Keratinocyte (primary cell): Measurements from ENCODE around the gene ATXN2. TPM values are rescaled to one million over a fixed set of nuclear protein-coding genes. Genes with fewer than 3 reads are reported as not detected.

Experiments used
- DNase-seq: peaks from one replicate; pipeline ENCODE4 v3.0.0-alpha.2; 2011; ENCODE audit warnings: low read depth, missing footprints, low spot score
- FAIRE-seq: peaks from 2 replicates; lab custom pipeline; 2011; peaks lifted over from hg19 to GRCh38; lab: Jason Lieb, UNC
- H2AFZ ChIP-seq: 2 replicates; pipeline ENCODE4 v1.6.0; 2012; ENCODE audit warnings: low read length, control low read depth, inconsistent platforms; ENCODE audit not compliant: control insufficient read depth
- H3K27ac ChIP-seq: 2 replicates; pipeline ENCODE4 v1.5.1; 2011; ENCODE audit warnings: low read length; ENCODE audit not compliant: control insufficient read depth, insufficient read depth
- H3K27me3 ChIP-seq: 3 replicates; pipeline ENCODE4 v1.6.0; 2011; ENCODE audit warnings: low read length; ENCODE audit not compliant: control insufficient read depth, insufficient read depth; ENCODE audit errors: extremely low read depth
- H3K36me3 ChIP-seq, 2 experiments: 2 replicates in 1 of 2; 3 replicates in 1 of 2; pipeline ENCODE4 v1.5.1; 2011; ENCODE audit warnings: low read length in 2 of 2, mild to moderate bottlenecking in 1 of 2; ENCODE audit not compliant: control insufficient read depth in 2 of 2, insufficient read depth in 2 of 2; ENCODE audit errors: extremely low read depth in 1 of 2
- H3K4me1 ChIP-seq: 3 replicates; pipeline ENCODE4 v1.5.1; 2011; ENCODE audit warnings: low read length; ENCODE audit not compliant: control insufficient read depth, insufficient read depth; ENCODE audit errors: extremely low read depth
- H3K4me2 ChIP-seq: 3 replicates; pipeline ENCODE4 v1.6.0; 2011; ENCODE audit warnings: low read depth, low read length; ENCODE audit not compliant: control insufficient read depth, insufficient read depth; ENCODE audit errors: extremely low read depth
- H3K4me3 ChIP-seq, 3 experiments: fragments of 200-600 bp in 1 of 3; sonication (generic) in 1 of 3; 2 replicates in 2 of 3; 3 replicates in 1 of 3; pipeline ENCODE4 v1.5.1; 2011 to 2016; ENCODE audit warnings: low read length in 3 of 3, mild to moderate bottlenecking in 3 of 3, control low read depth in 2 of 3, inconsistent platforms in 1 of 3, low read depth in 1 of 3, mixed read lengths in 1 of 3, mixed run types in 1 of 3, moderate library complexity in 1 of 3; ENCODE audit not compliant: control insufficient read depth in 2 of 3, insufficient read depth in 2 of 3; ENCODE audit errors: extremely low read depth in 1 of 3
- H3K79me2 ChIP-seq: 2 replicates; pipeline ENCODE4 v1.6.0; 2012; ENCODE audit warnings: low read length; ENCODE audit not compliant: control insufficient read depth, insufficient read depth
- H3K9ac ChIP-seq: 3 replicates; pipeline ENCODE4 v1.6.0; 2011; ENCODE audit warnings: low read length; ENCODE audit not compliant: control insufficient read depth, insufficient read depth; ENCODE audit errors: extremely low read depth
- H3K9me1 ChIP-seq: 3 replicates; pipeline ENCODE4 v1.6.0; 2011; ENCODE audit warnings: low read length; ENCODE audit not compliant: control insufficient read depth, insufficient read depth; ENCODE audit errors: extremely low read depth
- H3K9me3 ChIP-seq: 2 replicates; pipeline ENCODE4 v1.5.1; 2012; ENCODE audit warnings: low read depth, low read length; ENCODE audit not compliant: control insufficient read depth
- H4K20me1 ChIP-seq: 3 replicates; pipeline ENCODE4 v1.6.0; 2011; ENCODE audit warnings: low read length; ENCODE audit not compliant: control insufficient read depth, insufficient read depth; ENCODE audit errors: extremely low read depth
- CTCF ChIP-seq, 3 experiments: IDR thresholded peaks in 1 of 3; conservative IDR thresholded peaks in 1 of 3; optimal IDR thresholded peaks in 1 of 3; 2 replicates in 2 of 3; 3 replicates in 1 of 3; pipeline versions ENCODE3 to v1.5.1; 2011; ENCODE audit warnings: low read length in 3 of 3, mild to moderate bottlenecking in 3 of 3, moderate library complexity in 2 of 3, control low read depth in 1 of 3, inconsistent platforms in 1 of 3; ENCODE audit not compliant: insufficient read depth in 2 of 3; ENCODE audit errors: extremely low read depth in 1 of 3
- EZH2 ChIP-seq: IDR thresholded peaks from one replicate; pipeline ENCODE4 v1.6.1; 2012; ENCODE audit warnings: inconsistent platforms, mild to moderate bottlenecking, low read length, moderate library complexity
- dilution Hi-C: fragments of 300-500 bp; cut with MboI; formaldehyde crosslinking; loops from one replicate; pipeline ENCODE4 v1.7.0; 2020; ENCODE audit warnings: low sequenced_read_pairs; ENCODE audit not compliant: extremely low pct_ligation_motif_present
- polyA plus RNA-seq, 5 experiments: library from polyadenylated mRNA; depleted of rRNA in 3 of 5; stranded (reverse) in 3 of 5; stranded (forward) in 1 of 5; unstranded in 1 of 5; fragments of >200 nt; gene quantifications; 1 replicate in 1 of 5; 2 replicates in 3 of 5; 3 replicates in 1 of 5; pipeline versions ENCODE4 v1.2.1 to v1.2.3, GENCODE V29; 2011 to 2012; ENCODE audit warnings: missing spikeins in 2 of 5, low read depth in 1 of 5, low replicate concordance in 1 of 5

ATXN2 gene
- polyA plus RNA-seq, 1 donor (not counting 4 experiments of a cell fraction or from before 2014, with no cell fraction given): 19.6 TPM

GRCh38 chr12:111458546-111459172 lies 140.5 kb downstream of the ATXN2 start:
- TF ChIP-seq EZH2: no peak
- no peak for TF ChIP-seq CTCF (optimal IDR thresholded peaks at IDR 0.05 in 1 of 3, IDR thresholded peaks at IDR 0.05 in 1 of 3, conservative IDR thresholded peaks at IDR 0.05 in 1 of 3; ENCODE audit: extremely low read depth in 1 of 3, insufficient read depth in 2 of 3, low read length in 3 of 3)
- Histone ChIP-seq H3K27ac (no peak overlapping the region), H3K9ac (no peak overlapping the region), H3K79me2 (no peaks in the 10 kb centered on the region), H3K9me1 (no peaks in the 10 kb centered on the region), H3K36me3 (peaks cover 24 to 29% of the 10 kb centered on the region in 2 experiments), H3K4me2 (no peak overlapping the region), H3K4me3 (no peak overlapping the region), H4K20me1 (peaks cover 4% of the 10 kb centered on the region), H3K9me3 (no peaks in the 10 kb centered on the region), H3K27me3 (no peaks in the 10 kb centered on the region), H3K4me1 (no peaks in the 10 kb centered on the region), H2AFZ (no peak overlapping the region)
- DNase-seq (no peak), FAIRE-seq (no peak)
- dilution Hi-C loops: no loop called here

- peaks cover 31 to 35% of the 10 kb centered on the region in 2 experiments for H3K36me3 ChIP-seq
- no peak overlapping the region for H3K4me2 ChIP-seq
- H3K79me2 ChIP-seq: no peaks in the 10 kb centered on the region
- no peak overlapping the region for H2AFZ ChIP-seq
- no peaks in the 10 kb centered on the region for H3K4me1 ChIP-seq
- dilution Hi-C loops: no loop called here
- no peaks in the 10 kb centered on the region for H3K9me3 ChIP-seq
- FAIRE-seq (no peak), DNase-seq (no peak)
- H3K27me3 ChIP-seq: no peaks in the 10 kb centered on the region
- peaks cover 4% of the 10 kb centered on the region for H4K20me1 ChIP-seq
- H3K4me3 ChIP-seq: no peak overlapping the region
- no peak overlapping the region for H3K27ac ChIP-seq
- no peaks in the 10 kb centered on the region for H3K9me1 ChIP-seq
- H3K9ac ChIP-seq: no peak overlapping the region
- TF ChIP-seq EZH2 (no peak), CTCF (optimal IDR thresholded peaks at IDR 0.05 in 1 of 3, IDR thresholded peaks at IDR 0.05 in 1 of 3, conservative IDR thresholded peaks at IDR 0.05 in 1 of 3; ENCODE audit: extremely low read depth in 1 of 3, insufficient read depth in 2 of 3, low read length in 3 of 3) (no peak)
These were observed 141.5 kb downstream of the ATXN2 start for GRCh38 chr12:111457577-111457976.
